GM04504 (cell line): ENCODE results near the gene TRAF3.
A peak's percentile ranks its signal among the peaks of the same experiment; 100 is the strongest.

Source experiments
- DNase-seq: peaks from one replicate; pipeline ENCODE4 v3.0.0-alpha.2; 2012; ENCODE audit warnings: low read depth

Gene TRAF3

GRCh38 chr14:102957222-102957621 is 180.0 kb downstream of the TRAF3 start:
- DNase-seq = peak; percentile 10

GRCh38 chr14:102958461-102958860 is 181.2 kb downstream of the TRAF3 start:
- no peak for DNase-seq
